8988T (cell line): ENCODE data around the gene CASKIN2.
"Not testable (repeated sequence)": the region's sequence is repeated elsewhere in the genome, so short reads cannot be mapped to it uniquely, and the experiment has no call there.

Experiments
- DNase-seq: peaks from one replicate; pipeline ENCODE4 v3.0.0; 2011

The CASKIN2 gene

DNA sequence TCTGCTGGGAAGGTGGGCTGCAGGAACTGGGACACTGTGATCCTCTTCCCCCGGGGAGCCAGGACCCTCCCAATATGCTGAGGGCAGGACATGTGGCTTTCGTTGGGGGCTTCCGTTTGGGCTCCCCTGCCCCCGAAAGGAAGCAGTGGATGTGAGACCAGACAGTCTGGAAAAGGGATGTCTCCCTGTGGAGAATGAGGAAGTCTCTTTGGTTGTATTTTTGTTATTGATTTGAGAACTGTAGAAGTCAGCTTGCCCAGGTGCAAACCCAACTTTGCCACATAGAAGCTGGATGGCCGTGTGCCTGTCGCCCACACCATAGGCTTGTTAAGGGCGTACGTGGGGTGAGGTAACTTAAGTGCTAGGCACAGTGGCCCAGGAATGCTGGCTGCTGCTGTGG, 28.9 kb upstream of the CASKIN2 start:
- DNase-seq, result no peak

DNA sequence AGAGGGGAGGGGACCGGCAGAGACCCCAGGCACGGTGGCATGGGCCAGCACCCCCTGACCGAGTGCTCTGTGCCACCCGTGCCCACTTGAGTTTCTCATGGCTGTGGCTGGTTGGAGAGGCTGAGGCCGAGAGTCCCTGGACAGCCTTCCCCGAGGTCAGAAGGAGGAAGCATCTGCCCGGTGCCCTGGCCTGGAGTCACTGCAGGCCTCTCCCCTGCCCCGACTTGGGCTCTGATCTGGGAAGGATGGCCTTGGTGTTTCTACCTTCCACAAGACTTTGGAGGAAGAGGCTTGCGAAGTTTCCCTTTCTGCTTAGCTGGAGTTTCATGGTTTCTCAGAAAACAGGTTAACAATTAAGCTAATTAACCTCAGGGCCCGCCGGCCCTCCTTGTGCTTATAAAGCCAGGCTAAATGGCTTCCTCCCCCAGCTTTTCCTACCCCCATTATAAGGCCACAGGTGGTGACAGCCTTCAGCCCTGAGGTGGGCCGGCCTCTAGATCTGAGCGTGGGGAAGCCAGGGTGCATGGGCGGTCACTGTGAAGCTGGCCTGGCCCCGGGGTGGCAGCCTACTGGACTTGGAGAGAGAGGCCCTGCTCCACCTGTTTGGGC, 27.5 kb upstream of the CASKIN2 start:
- DNase-seq, result no peak

DNA sequence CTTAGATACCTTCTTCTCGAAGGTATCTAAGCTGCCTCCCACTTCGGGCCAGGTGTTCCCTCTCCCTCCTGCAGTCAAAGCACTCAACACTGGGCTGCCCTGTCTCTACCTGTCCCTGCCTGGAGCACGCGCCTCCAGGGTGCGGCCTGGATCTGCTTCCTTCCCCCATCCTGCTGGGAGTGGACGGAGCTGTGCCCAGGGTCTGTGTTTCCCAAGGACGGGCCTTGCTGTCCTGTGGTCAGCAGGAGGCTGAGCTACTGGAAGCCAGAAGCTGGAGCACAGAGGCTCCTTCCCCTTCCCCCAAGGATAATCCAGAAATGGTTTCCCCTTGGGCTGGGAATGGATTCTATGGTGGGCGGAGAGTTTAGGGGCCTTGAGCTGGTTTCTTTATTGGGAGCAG, 26.9 kb upstream of the CASKIN2 start:
- DNase-seq, result no peak

- no peak for DNase-seq
Observed at GRCh38 chr17:75540923-75541503, 25.7 kb upstream of the CASKIN2 start.

DNA sequence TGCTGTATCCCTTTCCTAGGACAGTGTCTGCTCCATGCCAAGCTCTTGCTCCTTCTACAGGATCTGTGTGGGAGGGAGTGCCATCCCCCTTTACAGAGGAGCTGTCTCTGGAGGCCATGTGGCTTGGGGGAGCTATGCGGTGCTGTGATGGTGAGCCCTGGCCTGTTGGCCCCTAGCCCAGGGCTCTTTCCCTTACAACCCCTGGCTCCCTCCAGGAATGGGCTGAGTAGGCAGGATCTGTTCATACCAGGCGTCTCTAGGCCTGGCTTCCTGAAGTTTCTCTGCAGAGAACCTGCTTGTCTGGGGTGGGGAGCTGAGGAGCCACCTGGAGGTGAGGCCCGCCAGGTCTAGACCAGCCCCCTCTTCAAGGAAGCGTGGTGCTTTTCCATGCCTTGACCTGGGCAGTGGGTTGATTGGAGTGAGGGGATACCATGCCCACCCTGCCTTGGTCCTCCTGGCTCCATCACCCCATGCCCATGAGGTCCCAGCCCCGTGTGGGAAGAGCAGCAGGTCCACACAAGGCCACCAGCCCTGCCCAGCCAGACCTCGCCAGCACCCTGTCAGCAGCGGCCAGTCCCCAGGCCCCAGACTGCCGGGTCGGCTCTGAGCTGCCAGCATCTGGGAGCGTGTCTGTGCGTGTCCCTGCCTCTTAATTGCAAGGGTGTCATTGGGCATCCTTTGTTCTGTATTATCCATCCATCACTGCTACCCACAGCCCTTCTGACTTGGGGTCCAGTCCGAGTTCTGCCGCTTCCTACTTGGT, 24.8 kb upstream of the CASKIN2 start:
- no peak for DNase-seq

DNA sequence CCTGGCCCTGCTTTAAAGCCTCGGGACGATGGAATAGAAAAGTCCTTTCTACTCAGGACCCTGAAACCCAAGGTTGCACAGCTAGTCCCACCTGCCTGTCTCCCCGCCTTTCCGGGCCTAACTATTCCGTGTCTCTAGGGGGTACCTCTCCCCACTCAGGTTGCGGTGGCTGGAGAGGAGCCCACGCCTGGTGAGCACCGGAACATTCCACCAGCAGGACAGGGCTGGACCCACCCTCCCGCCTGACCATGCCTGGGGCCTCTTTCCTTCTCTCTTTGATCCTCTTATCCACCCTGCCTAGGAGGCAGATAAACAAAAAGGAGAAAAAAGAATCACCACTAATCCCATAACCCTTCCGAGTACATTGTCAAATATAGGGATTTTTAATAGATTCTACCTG, 21.0 kb upstream of the CASKIN2 start:
- DNase-seq, result no peak

- no peak for DNase-seq
Observed at GRCh38 chr17:75535871-75536270, 20.5 kb upstream of the CASKIN2 start.

DNA sequence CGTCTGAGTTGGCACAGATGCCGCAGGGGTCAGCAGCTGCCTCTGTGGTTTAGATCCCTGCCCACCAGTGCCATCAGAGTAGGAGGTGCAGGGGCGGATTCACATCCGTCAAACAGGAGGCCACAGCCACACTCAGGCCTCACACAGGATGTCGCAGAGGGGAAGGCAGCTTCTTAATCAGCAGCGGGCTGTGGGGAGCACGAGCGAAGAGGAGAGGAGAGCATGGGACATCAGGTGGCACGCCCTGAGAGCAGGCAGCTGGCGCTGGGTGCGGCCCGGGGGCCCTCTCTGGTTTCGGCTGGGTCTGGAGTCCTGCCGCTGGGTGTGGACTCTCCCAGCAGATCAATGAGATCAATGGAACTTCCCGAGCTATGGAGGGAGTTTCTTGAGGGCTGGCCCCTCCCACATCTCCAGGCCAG, 19.8 kb upstream of the CASKIN2 start:
- DNase-seq, result no peak

DNA sequence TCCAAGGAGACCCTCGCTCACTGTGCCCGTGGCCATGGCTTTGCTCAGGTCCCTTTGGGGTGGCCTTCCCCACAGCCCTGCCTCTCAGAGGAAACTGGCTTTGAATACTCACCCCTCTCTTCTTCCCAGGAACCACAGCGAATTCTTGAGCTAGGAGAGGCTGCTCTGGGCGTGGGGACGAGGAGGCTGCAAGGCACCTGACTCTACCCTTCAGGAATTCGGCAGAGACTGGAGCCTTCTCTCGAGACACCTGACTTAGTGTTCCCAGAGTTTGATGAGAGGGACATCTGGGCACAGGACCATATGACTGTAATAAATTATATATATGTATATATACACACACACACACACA, 16.4 kb upstream of the CASKIN2 start:
- DNase-seq, result peak; percentile 68

- no peak for DNase-seq
Observed at GRCh38 chr17:75530837-75531720, 15.7 kb upstream of the CASKIN2 start.

DNA sequence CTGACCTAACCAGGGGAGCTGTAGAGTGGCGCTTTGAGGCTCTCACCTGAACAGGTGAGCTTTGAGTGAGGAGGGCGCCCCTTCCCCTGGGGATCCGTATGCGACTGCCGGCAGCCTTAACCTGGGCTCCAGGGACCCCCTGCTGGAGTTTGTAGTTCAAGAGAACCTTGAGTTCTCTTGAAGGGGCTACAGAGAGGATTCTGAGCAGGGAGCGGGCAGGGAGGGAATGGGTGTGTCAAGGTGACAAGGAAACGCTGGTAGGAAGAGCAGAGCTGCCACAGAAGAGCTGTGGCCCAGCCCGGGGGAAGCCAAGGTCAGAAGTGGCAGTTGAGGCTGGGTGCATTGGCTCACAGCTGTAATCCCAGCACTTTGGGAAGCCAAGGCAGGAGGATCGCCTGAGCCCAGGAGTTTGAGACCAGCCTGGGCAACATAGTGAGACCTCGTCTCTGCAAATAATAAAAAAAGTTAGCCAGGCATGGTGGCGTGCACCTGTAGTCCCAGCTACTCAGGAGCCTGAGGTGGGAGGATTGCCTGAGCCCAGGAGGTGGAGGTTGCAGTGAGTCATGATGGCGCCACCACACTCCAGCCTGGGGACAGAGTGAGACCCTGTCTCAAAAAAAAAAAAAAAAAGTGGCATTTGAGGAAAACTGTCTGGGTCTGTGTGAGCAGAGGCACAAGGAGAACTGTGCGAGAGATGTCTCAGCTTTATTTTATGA, 11.4 kb upstream of the CASKIN2 start:
- no peak for DNase-seq

DNA sequence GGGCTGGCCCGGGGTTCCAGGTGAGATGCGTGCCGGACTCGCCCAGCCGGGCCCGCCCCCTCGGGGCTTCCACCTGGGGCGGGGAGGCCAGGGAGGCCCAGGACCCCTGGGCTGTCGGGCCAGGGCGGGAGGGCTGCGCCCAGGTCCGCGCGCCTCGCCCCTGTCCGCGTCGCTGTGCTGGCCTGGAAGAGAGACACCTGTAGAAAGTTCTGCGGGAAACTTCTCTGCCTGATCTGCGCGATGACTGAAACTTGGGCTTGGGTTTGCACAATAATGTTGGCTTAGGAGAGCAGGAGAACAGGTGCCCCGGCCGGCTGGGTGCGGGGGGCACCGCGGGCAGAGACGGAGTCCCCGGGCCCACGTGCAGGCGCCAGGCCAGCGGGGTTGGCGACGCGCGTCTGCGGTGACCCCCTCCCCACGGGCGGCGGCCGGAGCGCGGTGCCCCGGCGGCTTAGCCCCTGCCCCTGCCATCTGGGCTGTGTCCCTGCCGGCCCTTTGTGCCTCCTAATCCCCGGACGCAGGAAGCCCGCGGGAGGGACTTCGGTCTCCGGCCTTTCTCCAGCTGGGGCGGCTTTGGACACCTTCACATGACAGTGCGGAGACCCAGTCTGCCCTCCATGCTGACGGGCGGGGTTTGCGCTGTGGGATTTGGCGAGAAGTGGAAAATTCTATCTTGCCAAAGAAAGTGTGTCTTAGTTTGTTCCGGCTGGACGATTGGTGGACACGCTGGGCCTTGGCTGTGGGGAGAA, 10.6 kb upstream of the CASKIN2 start:
- no peak for DNase-seq

DNA sequence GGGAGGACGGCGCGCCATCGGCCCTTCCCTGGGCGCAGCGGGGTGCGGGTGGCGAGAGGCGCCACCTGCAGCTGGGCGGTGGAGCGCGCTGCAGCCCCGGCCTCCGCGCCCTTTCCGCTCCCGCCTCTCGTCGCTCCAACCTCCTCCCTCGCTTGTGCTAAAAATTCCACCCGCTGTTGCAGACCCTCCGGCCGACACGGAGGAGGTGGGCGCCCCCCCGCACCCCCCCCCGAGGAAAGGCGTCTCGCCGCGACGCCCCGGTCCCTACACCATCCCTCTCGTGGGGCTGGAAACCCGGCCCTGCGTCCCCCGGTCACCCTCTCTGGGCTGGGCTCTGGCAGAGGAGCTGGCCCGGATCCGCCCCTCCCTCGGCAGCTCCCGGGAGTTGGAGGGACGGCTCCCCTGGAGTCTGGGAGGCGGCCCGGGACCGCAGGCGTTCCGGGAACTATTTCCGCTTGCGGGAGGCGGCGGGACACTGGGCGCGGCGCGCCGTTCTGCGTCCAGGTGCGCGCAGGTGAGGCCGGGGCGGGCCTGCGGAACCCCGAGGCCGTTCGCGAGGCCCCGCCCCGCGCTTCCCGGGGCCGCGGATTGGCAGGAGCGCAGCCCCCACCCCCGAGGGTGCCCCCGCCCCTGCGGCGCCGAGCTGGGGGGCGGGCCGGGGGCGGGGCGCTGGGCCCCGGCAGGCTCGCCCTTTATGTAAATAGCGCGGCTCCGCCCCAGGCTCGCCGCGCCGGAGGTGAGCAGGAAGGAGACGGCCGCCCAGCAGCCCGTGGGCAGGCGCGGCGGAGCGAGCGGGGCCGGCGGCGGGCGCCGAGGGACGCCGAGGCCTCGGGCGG, 9.9 kb upstream of the CASKIN2 start, which contains the start of gene LLGL2:
Gene LLGL2, plus strand, starts transcription at position 728 of the 836 bp plus-strand sequence. CDS start 17,730 bp downstream, outside the sequence.
- peak; percentile 81 for DNase-seq

- DNase-seq, result no peak
Observed at GRCh38 chr17:75524269-75524969, 9.1 kb upstream of the CASKIN2 start.

- DNase-seq, result no peak
Observed at GRCh38 chr17:75523647-75524046, 8.3 kb upstream of the CASKIN2 start.

- no peak for DNase-seq
Observed at GRCh38 chr17:75521951-75522727, 6.8 kb upstream of the CASKIN2 start.

GRCh38 chr17:75521290-75521689, 6.0 kb upstream of the CASKIN2 start:
- DNase-seq, result no peak

GRCh38 chr17:75520413-75520812, 5.1 kb upstream of the CASKIN2 start:
- DNase-seq, result not testable (repeated sequence)

GRCh38 chr17:75518983-75519537, 3.7 kb upstream of the CASKIN2 start:
- DNase-seq, result no peak
